ENCODE results near the gene IL36B.

Gene IL36B

GRCh38 chr2:113076954-113077669 is 24.4 kb upstream of the IL36B start:
- Histone ChIP-seq H3K4me1 (ENCODE audit: control insufficient read depth in 1 of 2, insufficient read depth in 2 of 2, low read length in 2 of 2) (peaks cover 18 to 27% of the 10 kb centered on the region in 2 donors), H3K27me3 (ENCODE audit: control insufficient read depth in 1 of 2, insufficient read depth in 2 of 2, low read length in 2 of 2) (peaks cover 0 to 4% of the 10 kb centered on the region in 2 donors), H3K36me3 (ENCODE audit: control insufficient read depth in 1 of 2, insufficient read depth in 2 of 2, low read length in 2 of 2) (no peaks in the 10 kb centered on the region), H3K9me3 (ENCODE audit: control insufficient read depth in 1 of 2, low read length in 2 of 2) (no peaks in the 10 kb centered on the region), H3K4me3 (ENCODE audit: low read depth in 1 of 2, low read length in 2 of 2) (no peak overlapping the region), H3K27ac (ENCODE audit: low read depth, low read length) (no peak overlapping the region), H3K9ac (ENCODE audit: low read depth in 1 of 2, low read length in 2 of 2) (no peak overlapping the region)

DNA sequence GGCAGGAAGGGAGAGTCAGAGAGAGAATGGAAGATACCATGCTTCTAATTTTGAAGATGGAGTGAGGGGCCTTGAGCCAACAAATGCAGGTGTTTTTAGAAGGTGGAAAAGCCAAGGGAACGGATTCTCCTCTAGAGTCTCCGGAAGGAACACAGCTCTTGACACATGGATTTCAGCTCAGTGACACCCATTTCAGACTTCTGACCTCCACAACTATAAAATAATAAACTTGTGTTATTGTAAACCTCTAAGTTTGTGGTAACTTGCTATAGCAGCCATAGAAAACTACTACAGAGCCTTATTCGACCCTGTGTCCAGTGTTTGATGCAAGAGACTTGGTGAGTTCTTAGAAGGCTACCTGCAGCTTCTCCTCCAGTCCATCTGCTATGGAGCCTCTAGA is 22.9 kb upstream of the IL36B start:
- H3K9me3 ChIP-seq (ENCODE audit: control insufficient read depth in 1 of 2, low read length in 2 of 2) = no peaks in the 10 kb centered on the region

GRCh38 chr2:113075030-113075429 is 22.4 kb upstream of the IL36B start:
- H3K27ac ChIP-seq (ENCODE audit: low read depth, low read length) = no peak overlapping the region
- H3K36me3 ChIP-seq (ENCODE audit: control insufficient read depth in 1 of 2, insufficient read depth in 2 of 2, low read length in 2 of 2) = no peaks in the 10 kb centered on the region
- peaks cover 18 to 27% of the 10 kb centered on the region in 2 donors for H3K4me1 ChIP-seq (ENCODE audit: control insufficient read depth in 1 of 2, insufficient read depth in 2 of 2, low read length in 2 of 2)
- no peak overlapping the region for H3K4me3 ChIP-seq (ENCODE audit: low read depth in 1 of 2, low read length in 2 of 2)
- H3K9me3 ChIP-seq (ENCODE audit: control insufficient read depth in 1 of 2, low read length in 2 of 2) = no peaks in the 10 kb centered on the region
- H3K27me3 ChIP-seq (ENCODE audit: control insufficient read depth in 1 of 2, insufficient read depth in 2 of 2, low read length in 2 of 2) = peaks cover 0 to 4% of the 10 kb centered on the region in 2 donors
- no peak overlapping the region for H3K9ac ChIP-seq (ENCODE audit: low read depth in 1 of 2, low read length in 2 of 2)

More for the DNA sequence above, 22.9 kb upstream of the IL36B start:
- H3K27ac ChIP-seq (ENCODE audit: low read depth, low read length) = no peak overlapping the region
- no peaks in the 10 kb centered on the region for H3K36me3 ChIP-seq (ENCODE audit: control insufficient read depth in 1 of 2, insufficient read depth in 2 of 2, low read length in 2 of 2)
- peaks cover 0 to 4% of the 10 kb centered on the region in 2 donors for H3K27me3 ChIP-seq (ENCODE audit: control insufficient read depth in 1 of 2, insufficient read depth in 2 of 2, low read length in 2 of 2)
- peaks cover 18 to 27% of the 10 kb centered on the region in 2 donors for H3K4me1 ChIP-seq (ENCODE audit: control insufficient read depth in 1 of 2, insufficient read depth in 2 of 2, low read length in 2 of 2)
- no peak overlapping the region for H3K4me3 ChIP-seq (ENCODE audit: low read depth in 1 of 2, low read length in 2 of 2)
- H3K9ac ChIP-seq (ENCODE audit: low read depth in 1 of 2, low read length in 2 of 2) = no peak overlapping the region

- H3K36me3 ChIP-seq (ENCODE audit: control insufficient read depth in 1 of 2, insufficient read depth in 2 of 2, low read length in 2 of 2) = no peaks in the 10 kb centered on the region
- peaks cover 13 to 27% of the 10 kb centered on the region in 2 donors for H3K4me1 ChIP-seq (ENCODE audit: control insufficient read depth in 1 of 2, insufficient read depth in 2 of 2, low read length in 2 of 2)
- H3K9ac ChIP-seq (ENCODE audit: low read depth in 1 of 2, low read length in 2 of 2) = no peak overlapping the region
- no peak overlapping the region for H3K4me3 ChIP-seq (ENCODE audit: low read depth in 1 of 2, low read length in 2 of 2)
- H3K27ac ChIP-seq (ENCODE audit: low read depth, low read length) = no peak overlapping the region
- no peaks in the 10 kb centered on the region for H3K9me3 ChIP-seq (ENCODE audit: control insufficient read depth in 1 of 2, low read length in 2 of 2)
- H3K27me3 ChIP-seq (ENCODE audit: control insufficient read depth in 1 of 2, insufficient read depth in 2 of 2, low read length in 2 of 2) = peaks cover 0 to 4% of the 10 kb centered on the region in 2 donors
Measured at GRCh38 chr2:113073325-113073834, 20.7 kb upstream of the IL36B start.

DNA sequence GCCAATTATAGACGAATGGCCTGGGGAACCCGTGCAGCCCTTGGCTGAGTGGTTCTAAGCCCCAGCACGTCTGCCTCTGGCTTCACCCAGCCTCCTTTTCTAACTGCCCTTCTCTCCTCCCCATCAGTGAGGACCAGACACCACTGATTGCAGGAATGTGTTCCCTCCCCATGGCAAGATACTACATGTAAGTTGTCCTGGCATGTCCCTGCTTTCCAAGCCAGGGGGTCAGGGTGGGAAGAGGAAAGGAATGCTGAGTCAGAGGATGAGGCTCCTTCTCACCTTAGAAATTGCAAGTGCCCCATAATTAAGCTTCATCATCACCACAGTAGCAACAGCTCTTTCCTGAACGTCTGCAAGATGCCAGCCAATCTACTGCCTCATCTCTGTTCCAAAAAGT is 19.9 kb upstream of the IL36B start:
- Histone ChIP-seq H3K4me1 (ENCODE audit: control insufficient read depth in 1 of 2, insufficient read depth in 2 of 2, low read length in 2 of 2) (peaks cover 7 to 19% of the 10 kb centered on the region in 2 donors), H3K36me3 (ENCODE audit: control insufficient read depth in 1 of 2, insufficient read depth in 2 of 2, low read length in 2 of 2) (no peaks in the 10 kb centered on the region), H3K9ac (ENCODE audit: low read depth in 1 of 2, low read length in 2 of 2) (no peak overlapping the region), H3K9me3 (ENCODE audit: control insufficient read depth in 1 of 2, low read length in 2 of 2) (no peaks in the 10 kb centered on the region), H3K27ac (ENCODE audit: low read depth, low read length) (no peak overlapping the region), H3K27me3 (ENCODE audit: control insufficient read depth in 1 of 2, insufficient read depth in 2 of 2, low read length in 2 of 2) (peaks cover 0 to 4% of the 10 kb centered on the region in 2 donors), H3K4me3 (ENCODE audit: low read depth in 1 of 2, low read length in 2 of 2) (no peak overlapping the region)

- Histone ChIP-seq H3K4me1 (ENCODE audit: control insufficient read depth in 1 of 2, insufficient read depth in 2 of 2, low read length in 2 of 2) (peaks cover 0 to 5% of the 10 kb centered on the region in 2 donors), H3K9me3 (ENCODE audit: control insufficient read depth in 1 of 2, low read length in 2 of 2) (no peaks in the 10 kb centered on the region), H3K36me3 (ENCODE audit: control insufficient read depth in 1 of 2, insufficient read depth in 2 of 2, low read length in 2 of 2) (no peaks in the 10 kb centered on the region), H3K27ac (ENCODE audit: low read depth, low read length) (no peak overlapping the region), H3K9ac (ENCODE audit: low read depth in 1 of 2, low read length in 2 of 2) (no peak overlapping the region), H3K4me3 (ENCODE audit: low read depth in 1 of 2, low read length in 2 of 2) (no peak overlapping the region), H3K27me3 (ENCODE audit: control insufficient read depth in 1 of 2, insufficient read depth in 2 of 2, low read length in 2 of 2) (peaks cover 0 to 4% of the 10 kb centered on the region in 2 donors)
Measured at GRCh38 chr2:113070606-113070975, 17.9 kb upstream of the IL36B start.

DNA sequence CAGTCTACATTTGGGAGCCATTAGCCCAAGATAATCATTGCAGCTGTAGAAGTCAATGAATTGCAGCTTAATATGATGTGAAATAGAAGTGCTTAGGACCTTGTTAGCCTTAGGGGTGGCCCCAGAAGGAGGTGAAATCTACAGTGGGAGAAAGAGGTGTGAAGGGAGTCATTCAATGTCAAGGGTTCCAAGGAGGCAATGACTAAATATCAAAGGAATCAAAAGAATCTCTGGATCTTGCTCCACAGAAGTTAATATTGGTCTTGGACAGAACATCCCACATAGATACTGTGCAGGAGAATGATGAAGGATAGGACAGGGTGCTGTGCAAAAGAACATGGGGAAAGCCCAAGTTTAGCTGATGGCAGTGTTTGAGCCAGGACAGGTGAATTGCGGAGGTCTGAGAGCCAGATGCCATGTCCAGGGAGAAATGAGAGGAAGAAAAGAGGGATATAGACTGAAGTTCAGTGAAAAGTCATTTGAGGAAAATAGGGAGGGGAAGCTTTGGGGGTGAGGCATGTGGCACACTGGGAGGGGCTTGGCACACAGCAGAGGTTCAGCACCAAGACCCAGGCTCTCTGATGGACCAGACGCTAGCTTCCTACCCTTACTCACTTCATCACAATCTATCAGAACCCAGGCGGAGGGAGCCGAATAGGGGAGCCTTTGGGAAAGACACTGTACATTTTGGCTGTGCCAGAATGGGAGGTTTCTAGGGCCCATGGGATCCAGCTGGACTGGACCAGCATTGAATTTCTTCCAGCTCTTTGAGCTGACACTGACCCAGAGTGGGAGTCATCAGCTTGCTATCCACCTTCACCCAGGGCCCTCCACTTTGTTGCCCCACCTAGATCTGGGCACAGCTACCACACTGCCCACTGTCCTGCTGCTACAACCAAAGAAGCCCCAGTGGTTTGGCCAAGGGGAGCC is 17.3 kb upstream of the IL36B start:
- Histone ChIP-seq H3K4me3 (ENCODE audit: low read depth in 1 of 2, low read length in 2 of 2) (no peak overlapping the region), H3K9ac (ENCODE audit: low read depth in 1 of 2, low read length in 2 of 2) (no peak overlapping the region), H3K27ac (ENCODE audit: low read depth, low read length) (no peak overlapping the region), H3K9me3 (ENCODE audit: control insufficient read depth in 1 of 2, low read length in 2 of 2) (no peaks in the 10 kb centered on the region), H3K36me3 (ENCODE audit: control insufficient read depth in 1 of 2, insufficient read depth in 2 of 2, low read length in 2 of 2) (no peaks in the 10 kb centered on the region), H3K4me1 (ENCODE audit: control insufficient read depth in 1 of 2, insufficient read depth in 2 of 2, low read length in 2 of 2) (no peaks in the 10 kb centered on the region), H3K27me3 (ENCODE audit: control insufficient read depth in 1 of 2, insufficient read depth in 2 of 2, low read length in 2 of 2) (peaks cover 0 to 4% of the 10 kb centered on the region in 2 donors)

DNA sequence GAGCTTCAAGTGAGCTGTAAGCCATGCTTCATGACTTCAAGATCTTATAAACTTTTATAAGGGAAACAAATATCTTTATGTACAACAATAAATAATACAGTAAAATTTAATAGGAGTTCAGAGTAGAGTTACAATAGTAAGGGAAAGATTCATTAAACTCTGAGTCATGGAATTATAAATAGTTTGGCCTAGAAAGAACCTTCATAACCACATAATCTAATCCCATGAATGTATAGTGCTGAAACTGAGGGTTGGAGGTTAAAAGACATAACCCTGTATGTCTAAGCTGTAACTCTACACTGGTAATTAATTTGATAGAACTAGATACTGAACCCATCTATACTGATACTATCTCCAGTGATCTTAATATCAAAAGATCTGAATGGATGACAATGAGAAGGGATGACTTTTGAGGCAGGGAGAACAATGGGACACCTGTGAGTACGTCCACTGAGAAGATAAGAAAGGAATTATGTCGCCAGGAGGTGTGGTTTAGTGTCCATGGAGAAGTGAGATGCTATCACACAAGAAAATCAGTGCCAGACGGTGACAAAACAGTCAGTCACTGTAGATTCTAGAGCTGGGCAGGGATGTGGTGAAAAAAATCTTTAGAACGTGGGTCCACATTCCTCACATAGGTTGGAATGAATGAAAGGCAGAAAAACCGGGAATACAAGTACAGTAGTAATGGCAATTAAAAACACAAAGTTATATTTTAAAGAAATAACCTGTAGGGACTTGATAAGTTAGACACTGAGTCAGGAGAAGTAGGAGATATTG is 16.2 kb upstream of the IL36B start:
- no peak overlapping the region for H3K4me3 ChIP-seq (ENCODE audit: low read depth in 1 of 2, low read length in 2 of 2)

GRCh38 chr2:113068249-113068648 is 15.6 kb upstream of the IL36B start:
- Histone ChIP-seq H3K4me1 (ENCODE audit: control insufficient read depth in 1 of 2, insufficient read depth in 2 of 2, low read length in 2 of 2) (no peaks in the 10 kb centered on the region), H3K9me3 (ENCODE audit: control insufficient read depth in 1 of 2, low read length in 2 of 2) (no peaks in the 10 kb centered on the region), H3K4me3 (ENCODE audit: low read depth in 1 of 2, low read length in 2 of 2) (no peak overlapping the region), H3K27me3 (ENCODE audit: control insufficient read depth in 1 of 2, insufficient read depth in 2 of 2, low read length in 2 of 2) (no peaks in the 10 kb centered on the region), H3K27ac (ENCODE audit: low read depth, low read length) (no peak overlapping the region), H3K36me3 (ENCODE audit: control insufficient read depth in 1 of 2, insufficient read depth in 2 of 2, low read length in 2 of 2) (no peaks in the 10 kb centered on the region), H3K9ac (ENCODE audit: low read depth in 1 of 2, low read length in 2 of 2) (no peak overlapping the region)

More for the DNA sequence above, 16.2 kb upstream of the IL36B start:
- peaks cover 0 to 1% of the 10 kb centered on the region in 2 donors for H3K27me3 ChIP-seq (ENCODE audit: control insufficient read depth in 1 of 2, insufficient read depth in 2 of 2, low read length in 2 of 2)
- H3K9me3 ChIP-seq (ENCODE audit: control insufficient read depth in 1 of 2, low read length in 2 of 2) = no peaks in the 10 kb centered on the region
- H3K36me3 ChIP-seq (ENCODE audit: control insufficient read depth in 1 of 2, insufficient read depth in 2 of 2, low read length in 2 of 2) = no peaks in the 10 kb centered on the region
- H3K9ac ChIP-seq (ENCODE audit: low read depth in 1 of 2, low read length in 2 of 2) = no peak overlapping the region
- H3K4me1 ChIP-seq (ENCODE audit: control insufficient read depth in 1 of 2, insufficient read depth in 2 of 2, low read length in 2 of 2) = no peaks in the 10 kb centered on the region
- H3K27ac ChIP-seq (ENCODE audit: low read depth, low read length) = no peak overlapping the region
